Neutrophil (primary cell): ENCODE measurements around the gene EXD1.

ENCODE experiments used
- H3K27ac ChIP-seq: fragments of 200-600 bp; sonication (generic); 2 replicates; pipeline ENCODE4 v1.5.1; 2016; ENCODE audit warnings: mild to moderate bottlenecking, moderate library complexity
- H3K27me3 ChIP-seq: fragments of 200-600 bp; sonication (generic); 2 replicates; pipeline ENCODE4 v1.6.0; 2016; ENCODE audit warnings: mild to moderate bottlenecking
- H3K36me3 ChIP-seq: fragments of 200-600 bp; sonication (generic); 2 replicates; pipeline ENCODE4 v1.5.1; 2017
- H3K4me1 ChIP-seq, 2 experiments: fragments of 200-600 bp in 1 of 2; sonication (generic) in 1 of 2; 1 replicate in 1 of 2; 2 replicates in 1 of 2; pipeline versions ENCODE4 v1.5.1 to v1.6.1; 2013 to 2016; ENCODE audit warnings: low read depth in 1 of 2, low read length in 1 of 2, mild to moderate bottlenecking in 1 of 2, moderate library complexity in 1 of 2; ENCODE audit not compliant: control insufficient read depth in 1 of 2, insufficient read depth in 1 of 2
- H3K4me3 ChIP-seq, 2 experiments: fragments of 200-600 bp in 1 of 2; sonication (generic) in 1 of 2; 1 replicate in 1 of 2; 2 replicates in 1 of 2; pipeline ENCODE4 v1.5.1; 2013 to 2016; ENCODE audit warnings: low read depth in 1 of 2, low read length in 1 of 2, mild to moderate bottlenecking in 1 of 2, moderate library complexity in 1 of 2
- H3K9me3 ChIP-seq: fragments of 200-600 bp; sonication (generic); 2 replicates; pipeline ENCODE4 v1.5.1; 2016
- CTCF ChIP-seq: fragments of 200-600 bp; sonication (generic); IDR thresholded peaks from 2 replicates; pipeline ENCODE4 v1.5.1; 2016; ENCODE audit warnings: antibody characterized with exemption

EXD1 gene

GRCh38 chr15:41230650-41231421 lies at the start of gene EXD1, which contains the start of gene CHP1:
EXD1 (minus strand) TSS chr15:41230757; CDS start chr15:41226575, 4,182 bp downstream.
CHP1 (plus strand) TSS chr15:41231268; CDS start chr15:41231383, 115 bp downstream.
- peak; percentile 99 for TF ChIP-seq CTCF
- Histone ChIP-seq H3K9me3 (no peaks in the 10 kb centered on the region), H3K4me1 (peaks cover 27 to 28% of the 10 kb centered on the region in 2 experiments)

GRCh38 chr15:41279535-41280283 lies 49.2 kb upstream of the EXD1 start:
- Histone ChIP-seq H3K36me3 (peaks cover 64% of the 10 kb centered on the region), H3K4me1 (peaks cover 10 to 13% of the 10 kb centered on the region in 2 experiments), H3K27ac (no peak overlapping the region), H3K27me3 (no peaks in the 10 kb centered on the region), H3K9me3 (no peaks in the 10 kb centered on the region), H3K4me3 (no peak overlapping the region)
- TF ChIP-seq CTCF = no peak

More at GRCh38 chr15:41230650-41231421, at the start of gene EXD1, which contains the start of gene CHP1:
- Histone ChIP-seq H3K27ac (peak within 1 kb of the TSS; percentile 90), H3K36me3 (no peaks in the 10 kb centered on the region), H3K27me3 (no peaks in the 10 kb centered on the region), H3K4me3 (peak within 1 kb of the TSS; percentile 85 to 94)

GRCh38 chr15:41278319-41278718 lies 47.8 kb upstream of the EXD1 start:
- no peaks in the 10 kb centered on the region for H3K27me3 ChIP-seq
- no peak overlapping the region for H3K4me3 ChIP-seq
- H3K36me3 ChIP-seq = peaks cover 77% of the 10 kb centered on the region
- TF ChIP-seq CTCF = no peak
- no peak overlapping the region for H3K27ac ChIP-seq
- H3K9me3 ChIP-seq = no peaks in the 10 kb centered on the region
- peaks cover 2 to 3% of the 10 kb centered on the region in 2 experiments for H3K4me1 ChIP-seq

- Histone ChIP-seq H3K4me1 (no peaks in the 10 kb centered on the region), H3K27me3 (no peaks in the 10 kb centered on the region), H3K9me3 (no peaks in the 10 kb centered on the region), H3K27ac (no peak overlapping the region), H3K36me3 (peaks cover 92% of the 10 kb centered on the region), H3K4me3 (no peak overlapping the region)
- TF ChIP-seq CTCF = no peak
Measured at GRCh38 chr15:41276831-41277230, 46.3 kb upstream of the EXD1 start.

GRCh38 chr15:41269887-41270286 lies 39.3 kb upstream of the EXD1 start:
- TF ChIP-seq CTCF = no peak
- no peak overlapping the region for H3K4me3 ChIP-seq

More at GRCh38 chr15:41269887-41270286, 39.3 kb upstream of the EXD1 start:
- H3K27ac ChIP-seq = no peak overlapping the region
- H3K27me3 ChIP-seq = no peaks in the 10 kb centered on the region
- H3K9me3 ChIP-seq = no peaks in the 10 kb centered on the region
- peaks cover 82% of the 10 kb centered on the region for H3K36me3 ChIP-seq
- no peaks in the 10 kb centered on the region for H3K4me1 ChIP-seq
